NCI-H748 (cell line): Measurements from ENCODE around the gene ADAM10.
"Not testable (repeated sequence)": the region's sequence is repeated elsewhere in the genome, so short reads cannot be mapped to it uniquely, and the experiment has no call there.

Experiments used
- DNase-seq: peaks from one replicate; lab custom pipeline; 2025; ENCODE audit not compliant: unreplicated experiment; lab: John Stamatoyannopoulos, UW

The ADAM10 gene

GRCh38 chr15:58677426-58677825 lies 72.1 kb downstream of the ADAM10 start:
- DNase-seq = no peak

- DNase-seq = no peak
Measured at GRCh38 chr15:58676766-58677165, 72.7 kb downstream of the ADAM10 start.

- no peak for DNase-seq
Measured at GRCh38 chr15:58671186-58671585, 78.3 kb downstream of the ADAM10 start.

- DNase-seq = peak; percentile 26
Measured at GRCh38 chr15:58669108-58669507, 80.4 kb downstream of the ADAM10 start.

GRCh38 chr15:58666957-58667356 lies 82.5 kb downstream of the ADAM10 start:
- no peak for DNase-seq

- DNase-seq = no peak
Measured at GRCh38 chr15:58665672-58666071, 83.8 kb downstream of the ADAM10 start.

GRCh38 chr15:58650102-58650501 lies 99.4 kb downstream of the ADAM10 start:
- DNase-seq = no peak

- no peak for DNase-seq
Measured at GRCh38 chr15:58649175-58649574, 100.3 kb downstream of the ADAM10 start.

GRCh38 chr15:58643996-58644395 lies 105.5 kb downstream of the ADAM10 start:
- DNase-seq = no peak

GRCh38 chr15:58641660-58642059 lies 107.8 kb downstream of the ADAM10 start:
- DNase-seq = no peak

GRCh38 chr15:58639992-58640391 lies 109.5 kb downstream of the ADAM10 start:
- DNase-seq = no peak

- no peak for DNase-seq
Measured at GRCh38 chr15:58639002-58639756, 110.3 kb downstream of the ADAM10 start.

GRCh38 chr15:58632789-58633188 lies 116.7 kb downstream of the ADAM10 start:
- DNase-seq = no peak

GRCh38 chr15:58631319-58631718 lies 118.2 kb downstream of the ADAM10 start:
- no peak for DNase-seq

GRCh38 chr15:58629625-58630024 lies 119.9 kb downstream of the ADAM10 start:
- no peak for DNase-seq

GRCh38 chr15:58628206-58628947 lies 121.1 kb downstream of the ADAM10 start:
- DNase-seq = no peak

- DNase-seq = no peak
Measured at GRCh38 chr15:58627701-58628100, 121.8 kb downstream of the ADAM10 start.

- DNase-seq = no peak
Measured at GRCh38 chr15:58627046-58627445, 122.5 kb downstream of the ADAM10 start.

GRCh38 chr15:58626378-58626777 lies 123.1 kb downstream of the ADAM10 start:
- DNase-seq = no peak

- no peak for DNase-seq
Measured at GRCh38 chr15:58622877-58623276, 126.6 kb downstream of the ADAM10 start.

- DNase-seq = not testable (repeated sequence)
Measured at GRCh38 chr15:58620268-58620667, 129.2 kb downstream of the ADAM10 start.

- DNase-seq = no peak
Measured at GRCh38 chr15:58616171-58616570, 133.3 kb downstream of the ADAM10 start.
